GM19397 (cell line): ENCODE results near the gene S1PR4.
"Not testable (repeated sequence)": the region's sequence is repeated elsewhere in the genome, so short reads cannot be mapped to it uniquely, and the experiment has no call there.

Source experiments
- ATAC-seq: cut with Tn5 transposase; IDR thresholded peaks from one replicate; pipeline ENCODE4 v1.9.1; 2021; ENCODE audit warnings: mild to moderate bottlenecking, moderate library complexity; ENCODE audit not compliant: unreplicated experiment

S1PR4 gene

GRCh38 chr19:3176715-3177501 lies 1.7 kb upstream of the S1PR4 start:
- no peak for ATAC-seq

- peak; percentile 18 for ATAC-seq
Observed at GRCh38 chr19:3178973-3179738, 587 bp downstream of the S1PR4 start.

GRCh38 chr19:3179739-3180293 lies 1.2 kb downstream of the S1PR4 start:
- ATAC-seq, result no peak

DNA sequence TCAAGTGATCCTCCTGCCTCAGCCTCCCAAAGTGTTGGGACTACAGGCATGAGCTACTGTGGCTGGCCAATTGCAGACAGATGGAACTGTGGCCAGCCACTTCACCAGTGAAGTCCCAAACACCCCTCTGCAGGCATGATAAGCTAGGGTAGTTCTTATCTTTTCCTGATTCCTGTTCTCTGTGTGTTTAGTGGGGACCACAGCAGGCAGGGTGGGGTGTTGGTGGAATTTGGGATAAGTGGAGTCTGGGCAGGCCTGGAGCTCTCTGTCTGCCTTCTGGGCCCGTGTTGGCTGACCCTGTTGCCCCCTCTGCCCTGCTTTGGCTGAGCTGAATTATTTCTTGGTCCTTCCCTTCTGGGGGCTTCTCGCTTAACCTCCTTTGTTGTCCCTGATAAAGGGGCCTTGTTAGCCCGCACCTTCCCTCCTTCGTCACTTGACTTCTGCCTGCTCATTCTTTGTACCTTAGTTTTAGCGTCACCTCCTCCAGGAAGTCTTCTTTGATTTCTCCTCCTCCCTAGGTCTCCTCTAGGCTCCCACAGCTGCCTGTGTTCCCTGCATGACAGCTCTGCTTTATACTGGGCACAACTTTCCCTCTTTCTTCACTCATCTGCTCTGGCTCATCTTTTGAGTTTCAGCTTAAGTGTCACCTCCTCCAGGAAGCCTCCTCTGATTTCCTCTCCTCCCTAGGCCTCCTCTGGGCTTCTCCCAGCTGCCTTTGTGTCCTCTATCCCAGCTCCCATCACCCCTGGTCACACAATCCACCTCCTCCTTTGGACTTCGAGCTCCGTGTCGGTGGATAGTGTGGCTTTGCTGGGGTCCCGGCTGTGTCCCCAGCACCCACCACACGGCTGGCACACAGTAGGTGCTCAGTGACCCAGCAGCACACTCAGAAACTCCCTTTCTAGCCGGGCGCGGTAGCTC lies 5.4 kb downstream of the S1PR4 start:
- no peak for ATAC-seq

- ATAC-seq, result peak; percentile 15
Observed at GRCh38 chr19:3184847-3185460, 6.4 kb downstream of the S1PR4 start.

DNA sequence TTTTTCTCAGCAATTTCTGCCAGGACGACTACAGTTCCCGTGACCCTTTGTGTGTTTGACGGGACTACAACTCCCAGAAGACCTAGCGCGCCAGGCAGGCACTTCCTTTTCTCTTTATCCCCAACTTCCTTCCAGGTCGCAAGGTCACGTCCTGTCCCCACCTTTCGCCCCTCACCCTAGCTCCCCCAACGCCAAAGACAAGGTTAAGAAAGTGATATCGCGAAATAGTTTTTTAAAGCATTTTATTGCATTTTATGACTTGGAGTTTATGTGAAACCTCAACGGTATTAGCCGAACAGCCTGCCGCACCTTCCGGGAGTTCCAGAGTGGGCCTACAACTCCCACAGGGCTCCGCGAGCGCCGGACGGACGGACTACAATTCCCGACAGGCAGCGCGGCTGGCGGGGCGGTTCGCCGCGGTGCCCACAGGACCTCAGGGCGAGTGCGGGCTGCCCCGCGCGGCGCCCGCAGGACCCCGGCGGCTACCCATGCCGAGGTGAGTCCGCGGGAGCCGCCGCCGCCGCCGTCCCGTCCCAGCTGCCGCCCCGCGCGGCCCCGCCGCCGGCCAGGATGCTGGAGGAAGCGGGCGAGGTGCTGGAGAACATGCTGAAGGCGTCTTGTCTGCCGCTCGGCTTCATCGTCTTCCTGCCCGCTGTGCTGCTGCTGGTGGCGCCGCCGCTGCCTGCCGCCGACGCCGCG lies 7.0 kb downstream of the S1PR4 start, which contains the start of gene NCLN:
Gene NCLN, plus strand, starts transcription at position 470 of the 699 bp plus-strand sequence. Its CDS starts 101 bp downstream, at position 571.
- ATAC-seq, result peak; percentile 73

GRCh38 chr19:3186160-3186688 lies 7.7 kb downstream of the S1PR4 start:
- peak; percentile 4 for ATAC-seq

- no peak for ATAC-seq
Observed at GRCh38 chr19:3186891-3187661, 8.5 kb downstream of the S1PR4 start.

GRCh38 chr19:3187662-3188511 lies 9.3 kb downstream of the S1PR4 start:
- ATAC-seq, result no peak

- ATAC-seq, result no peak
Observed at GRCh38 chr19:3188627-3189596, 10.3 kb downstream of the S1PR4 start.

DNA sequence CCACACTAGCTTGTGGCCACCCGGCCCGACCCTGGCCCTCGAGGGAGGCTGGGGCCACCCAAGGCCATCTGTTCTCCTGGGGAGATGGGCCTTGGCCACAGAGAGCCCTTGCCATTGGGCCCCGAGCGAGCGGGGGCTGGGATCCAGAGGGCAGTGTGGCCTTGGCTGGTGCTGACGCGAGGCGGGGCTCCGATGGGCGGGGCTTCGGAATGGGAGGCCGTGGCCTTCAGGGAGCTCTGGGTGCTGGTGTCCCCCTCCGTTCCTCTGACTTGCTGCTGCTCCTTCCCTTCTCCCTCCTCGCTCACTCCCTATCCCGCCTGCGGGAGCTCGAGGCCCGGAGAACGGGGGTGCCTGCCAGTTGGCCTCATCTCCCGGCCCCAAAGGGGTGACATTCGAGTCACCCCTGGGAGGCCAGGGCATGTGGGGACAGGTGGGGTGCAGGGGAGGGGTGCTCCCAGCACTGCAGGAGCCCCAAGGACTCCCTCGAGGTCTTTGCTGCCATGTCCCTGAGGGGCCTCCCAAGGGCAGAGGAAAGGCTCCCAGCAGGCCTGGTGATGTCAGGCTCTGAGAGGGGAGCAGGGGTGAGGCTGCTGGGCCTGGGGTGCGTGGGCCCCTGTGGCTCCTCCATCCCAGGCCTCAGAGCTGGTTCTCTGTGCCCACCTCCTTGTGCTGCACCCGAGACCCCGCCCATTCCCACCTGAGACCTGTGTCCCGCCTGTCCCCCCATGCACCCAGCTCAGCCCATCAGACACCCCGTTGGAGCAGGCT lies 11.3 kb downstream of the S1PR4 start:
- ATAC-seq, result no peak

GRCh38 chr19:3190470-3190770 lies 11.9 kb downstream of the S1PR4 start:
- no peak for ATAC-seq

- ATAC-seq, result no peak
Observed at GRCh38 chr19:3190921-3191805, 12.6 kb downstream of the S1PR4 start.

DNA sequence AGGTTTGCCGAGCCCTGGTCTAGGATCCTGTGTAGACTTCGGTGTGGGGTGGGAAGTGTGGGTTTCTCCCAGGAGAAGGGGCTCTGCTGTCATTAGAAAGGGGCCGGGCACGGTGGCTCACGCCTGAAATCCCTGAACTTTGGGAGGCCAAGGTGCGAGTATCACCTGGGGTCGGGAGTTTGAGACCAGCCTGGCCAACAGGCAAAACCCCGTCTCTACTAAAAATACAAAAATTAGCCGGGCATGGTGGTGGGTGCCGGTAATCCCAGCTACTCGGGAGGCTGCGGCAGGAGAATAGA lies 13.2 kb downstream of the S1PR4 start:
- not testable (repeated sequence) for ATAC-seq

GRCh38 chr19:3192228-3192635 lies 13.7 kb downstream of the S1PR4 start:
- ATAC-seq, result no peak
